Endothelial cell of umbilical vein (primary cell): ENCODE measurements around the gene SAMSN1. TPM values are rescaled to one million over a fixed set of nuclear protein-coding genes. Genes with fewer than 3 reads are reported as not detected.

Experiments used
- BruUV-seq: library from RNA; stranded (reverse); fragments of 400-500 nt; replicated peaks from 2 replicates; lab custom pipeline; 2021; lab: Mats Ljungman, UMichigan
- CTCF ChIA-PET: fragments of 300-600, 350-600 bp; sonication (Branson Sonifier 250); formaldehyde crosslinking; loops from one replicate; lab custom pipeline; 2021; ENCODE audit warnings: antibody characterized with exemption, inconsistent platforms; lab: Charles Lee
- POLR2A ChIA-PET: fragments of 300-600, 350-600 bp; sonication (Branson Sonifier 250); formaldehyde crosslinking; loops from one replicate; lab custom pipeline; 2021; ENCODE audit warnings: antibody characterized with exemption, inconsistent platforms; lab: Charles Lee
- DNase-seq: peaks from one replicate; pipeline ENCODE4 v3.0.0-alpha.2; 2011; ENCODE audit warnings: low read depth, low spot score
- FAIRE-seq: peaks from 2 replicates; lab custom pipeline; 2011; peaks lifted over from hg19 to GRCh38; lab: Jason Lieb, UNC
- H2AFZ ChIP-seq: 2 replicates; pipeline ENCODE4 v1.6.0; 2012; ENCODE audit warnings: low read depth, low read length, control low read depth, inconsistent platforms
- H3K27ac ChIP-seq: 2 replicates; pipeline ENCODE4 v1.5.1; 2011; ENCODE audit warnings: low read depth, mild to moderate bottlenecking, control low read depth, low read length, moderate library complexity; ENCODE audit not compliant: insufficient read depth
- H3K27me3 ChIP-seq, 2 experiments: 2 replicates each; pipeline versions ENCODE4 v1.6.0 to v1.6.1; 2011; ENCODE audit warnings: low read length in 2 of 2, mixed read lengths in 1 of 2; ENCODE audit not compliant: control insufficient read depth in 2 of 2, insufficient read depth in 2 of 2
- H3K36me3 ChIP-seq, 2 experiments: 2 replicates in 1 of 2; 3 replicates in 1 of 2; pipeline ENCODE4 v1.5.1; 2011; ENCODE audit warnings: low read length in 2 of 2, mild to moderate bottlenecking in 1 of 2, moderate library complexity in 1 of 2; ENCODE audit not compliant: control insufficient read depth in 2 of 2, insufficient read depth in 2 of 2; ENCODE audit errors: extremely low read depth in 1 of 2
- H3K4me1 ChIP-seq: 3 replicates; pipeline ENCODE4 v1.5.1; 2011; ENCODE audit warnings: mild to moderate bottlenecking, low read length; ENCODE audit not compliant: control insufficient read depth, insufficient read depth; ENCODE audit errors: extremely low read depth
- H3K4me2 ChIP-seq: 2 replicates; pipeline ENCODE4 v1.6.1; 2011; ENCODE audit warnings: low read length, control low read depth, mixed read lengths; ENCODE audit not compliant: insufficient read depth
- H3K4me3 ChIP-seq, 3 experiments: fragments of 200-600 bp in 1 of 3; sonication (generic), shearing (Covaris generic) in 1 of 3; replicated peaks in 1 of 3; 2 replicates each; pipeline ENCODE4 v1.5.1; 2011 to 2016; ENCODE audit warnings: control low read depth in 3 of 3, low read length in 3 of 3, mild to moderate bottlenecking in 2 of 3, inconsistent platforms in 1 of 3, low read depth in 1 of 3, moderate library complexity in 1 of 3; ENCODE audit not compliant: insufficient read depth in 1 of 3
- H3K79me2 ChIP-seq: 2 replicates; pipeline ENCODE4 v1.6.0; 2012; ENCODE audit warnings: low read length, inconsistent platforms; ENCODE audit not compliant: control insufficient read depth, insufficient read depth
- H3K9ac ChIP-seq: replicated peaks from 2 replicates; pipeline ENCODE3; 2011; ENCODE audit warnings: low read length, control low read depth; ENCODE audit not compliant: insufficient read depth; ENCODE audit errors: extremely low read depth
- H3K9me1 ChIP-seq: replicated peaks from 3 replicates; pipeline ENCODE4 v1.6.0; 2011; ENCODE audit warnings: mild to moderate bottlenecking, low read length; ENCODE audit not compliant: control insufficient read depth, insufficient read depth; ENCODE audit errors: extremely low read depth
- H3K9me3 ChIP-seq: replicated peaks from 2 replicates; pipeline ENCODE4 v1.5.1; 2012; ENCODE audit warnings: low read length, inconsistent platforms; ENCODE audit not compliant: control insufficient read depth, insufficient read depth
- H4K20me1 ChIP-seq: replicated peaks from 2 replicates; pipeline ENCODE3; 2011; ENCODE audit warnings: mild to moderate bottlenecking, low read length; ENCODE audit not compliant: control insufficient read depth, insufficient read depth; ENCODE audit errors: extremely low read depth
- CTCF ChIP-seq, 2 donors: IDR thresholded peaks; 1 replicate in 1 of 2; 2 replicates in 1 of 2; pipeline ENCODE4 v1.5.1; 2011; ENCODE audit warnings: low read length in 2 of 2, mild to moderate bottlenecking in 2 of 2, moderate library complexity in 2 of 2, control low read depth in 1 of 2, inconsistent platforms in 1 of 2, low read depth in 1 of 2; ENCODE audit not compliant: insufficient read depth in 1 of 2; ENCODE audit errors: extremely low read depth in 1 of 2
- EZH2 ChIP-seq: IDR thresholded peaks from 2 replicates; pipeline ENCODE4 v1.6.1; 2012; ENCODE audit warnings: borderline replicate concordance, low read depth, mild to moderate bottlenecking, moderate library complexity, low read length, inconsistent platforms; ENCODE audit not compliant: severe bottlenecking
- FOS ChIP-seq: IDR thresholded peaks from 2 replicates; pipeline ENCODE4 v1.6.1; 2011; ENCODE audit warnings: mild to moderate bottlenecking, low read length, moderate library complexity, borderline replicate concordance; ENCODE audit not compliant: insufficient read depth
- GATA2 ChIP-seq: IDR thresholded peaks from 2 replicates; pipeline ENCODE4 v1.7.0; 2011; ENCODE audit warnings: low read depth, mild to moderate bottlenecking, moderate library complexity, mixed read lengths, low read length; ENCODE audit not compliant: insufficient read length, insufficient read depth
- JUN ChIP-seq: IDR thresholded peaks from 2 replicates; pipeline ENCODE4 v1.6.1; 2011; ENCODE audit warnings: borderline replicate concordance, low read depth; ENCODE audit not compliant: insufficient read length, insufficient read depth
- MAX ChIP-seq: IDR thresholded peaks from 2 replicates; pipeline ENCODE4 v1.6.1; 2011; ENCODE audit not compliant: insufficient read depth, insufficient read length
- MYC ChIP-seq: IDR thresholded peaks from one replicate; pipeline ENCODE4 v1.6.1; 2011; ENCODE audit warnings: mild to moderate bottlenecking, low read depth, low read length
- POLR2A ChIP-seq: IDR thresholded peaks from 2 replicates; pipeline ENCODE4 v1.6.1; 2012; ENCODE audit warnings: low read depth, mild to moderate bottlenecking, control low read depth, low read length
- POLR2AphosphoS5 ChIP-seq: IDR thresholded peaks from 2 replicates; pipeline ENCODE4 v1.6.1; 2012; ENCODE audit warnings: low read depth, mild to moderate bottlenecking, control low read depth, low read length, moderate library complexity; ENCODE audit not compliant: insufficient read depth
- dilution Hi-C: fragments of 300-500 bp; cut with MboI; formaldehyde crosslinking; loops from one replicate; pipeline ENCODE4 v1.15.0; 2019; ENCODE audit warnings: low sequenced_read_pairs; ENCODE audit not compliant: extremely low pct_ligation_motif_present
- intact Hi-C: fragments of 100-400 bp; cut with micrococcal nuclease; formaldehyde crosslinking; loops from one replicate; pipeline ENCODE4 v1.10.0; 2022
- polyA plus RNA-seq, 4 experiments: library from polyadenylated mRNA; depleted of rRNA in 3 of 4; stranded (reverse) in 3 of 4; unstranded in 1 of 4; fragments of >200 nt; gene quantifications; 2 replicates each; pipeline versions ENCODE4 v1.2.1 to v1.2.3, GENCODE V29; 2011 to 2012; ENCODE audit warnings: missing spikeins in 1 of 4
- total RNA-seq: library from RNA; stranded (reverse); gene quantifications from 2 replicates; pipeline ENCODE4 v1.2.3, GENCODE V29; 2021

SAMSN1 gene
- total and polyA plus RNA-seq, 2 donors (not counting 3 experiments of a cell fraction or from before 2014, with no cell fraction given) = 2.5 to 5.3 TPM

- DNase-seq = no peak
- H2AFZ ChIP-seq = no peak overlapping the region
- BruUV-seq = no TSS peak
- CTCF ChIA-PET = no interaction called here
- no peaks in the 10 kb centered on the region for H3K36me3 ChIP-seq
- dilution Hi-C loops (no loop called here), intact Hi-C loops (no loop called here)
- H3K79me2 ChIP-seq = no peaks in the 10 kb centered on the region
- H3K27ac ChIP-seq = no peak overlapping the region
- FAIRE-seq = no peak
- no peak overlapping the region for H3K4me2 ChIP-seq
- no peaks in the 10 kb centered on the region for H4K20me1 ChIP-seq
- peaks cover 11% of the 10 kb centered on the region for H3K4me1 ChIP-seq
- no peaks in the 10 kb centered on the region for H3K9me1 ChIP-seq
- POLR2A ChIA-PET = no interaction called here
- TF ChIP-seq JUN = no peak
- no peak overlapping the region for H3K9ac ChIP-seq
- no peak overlapping the region for H3K4me3 ChIP-seq
- H3K27me3 ChIP-seq = no peaks in the 10 kb centered on the region
- no peaks in the 10 kb centered on the region for H3K9me3 ChIP-seq
Measured at GRCh38 chr21:14553422-14553821, 7.3 kb upstream of the SAMSN1 start.

- H3K27me3 ChIP-seq = no peaks in the 10 kb centered on the region
- DNase-seq (no peak), FAIRE-seq (no peak)
- CTCF ChIA-PET = no interaction called here
- H3K79me2 ChIP-seq = no peaks in the 10 kb centered on the region
- BruUV-seq = no TSS peak
- no peaks in the 10 kb centered on the region for H3K9me1 ChIP-seq
- no peak overlapping the region for H3K4me2 ChIP-seq
- no peak overlapping the region for H2AFZ ChIP-seq
- POLR2A ChIA-PET = no interaction called here
- peaks cover 15% of the 10 kb centered on the region for H3K4me1 ChIP-seq
- dilution Hi-C loops (no loop called here), intact Hi-C loops (no loop called here)
- H3K4me3 ChIP-seq = no peak overlapping the region
- no peaks in the 10 kb centered on the region for H3K36me3 ChIP-seq
- H3K9me3 ChIP-seq = no peaks in the 10 kb centered on the region
- no peak overlapping the region for H3K27ac ChIP-seq
- H3K9ac ChIP-seq = no peak overlapping the region
- TF ChIP-seq FOS = no peak
- TF ChIP-seq GATA2 = no peak
- TF ChIP-seq POLR2AphosphoS5 = no peak
- TF ChIP-seq MAX = no peak
- TF ChIP-seq EZH2 = no peak
- no peak for TF ChIP-seq CTCF (IDR thresholded peaks at IDR 0.05; ENCODE audit: extremely low read depth in 1 of 2, insufficient read depth in 1 of 2, low read depth in 1 of 2, low read length in 2 of 2)
- TF ChIP-seq MYC = no peak
- TF ChIP-seq POLR2A = no peak
- H4K20me1 ChIP-seq = no peaks in the 10 kb centered on the region
Measured at GRCh38 chr21:14551741-14552140, 5.6 kb upstream of the SAMSN1 start.
